Activated naive CD4-positive, alpha-beta T cell treated with Interleukin-2 at 50 U/mL for 16 hours (primary cell): ENCODE measurements around the gene TULP4.
"Not testable (repeated sequence)": the region's sequence is repeated elsewhere in the genome, so short reads cannot be mapped to it uniquely, and the experiment has no call there.

Experiments
- DNase-seq: peaks from one replicate; pipeline ENCODE4 v3.0.0-alpha.2; 2020

The TULP4 gene

DNA sequence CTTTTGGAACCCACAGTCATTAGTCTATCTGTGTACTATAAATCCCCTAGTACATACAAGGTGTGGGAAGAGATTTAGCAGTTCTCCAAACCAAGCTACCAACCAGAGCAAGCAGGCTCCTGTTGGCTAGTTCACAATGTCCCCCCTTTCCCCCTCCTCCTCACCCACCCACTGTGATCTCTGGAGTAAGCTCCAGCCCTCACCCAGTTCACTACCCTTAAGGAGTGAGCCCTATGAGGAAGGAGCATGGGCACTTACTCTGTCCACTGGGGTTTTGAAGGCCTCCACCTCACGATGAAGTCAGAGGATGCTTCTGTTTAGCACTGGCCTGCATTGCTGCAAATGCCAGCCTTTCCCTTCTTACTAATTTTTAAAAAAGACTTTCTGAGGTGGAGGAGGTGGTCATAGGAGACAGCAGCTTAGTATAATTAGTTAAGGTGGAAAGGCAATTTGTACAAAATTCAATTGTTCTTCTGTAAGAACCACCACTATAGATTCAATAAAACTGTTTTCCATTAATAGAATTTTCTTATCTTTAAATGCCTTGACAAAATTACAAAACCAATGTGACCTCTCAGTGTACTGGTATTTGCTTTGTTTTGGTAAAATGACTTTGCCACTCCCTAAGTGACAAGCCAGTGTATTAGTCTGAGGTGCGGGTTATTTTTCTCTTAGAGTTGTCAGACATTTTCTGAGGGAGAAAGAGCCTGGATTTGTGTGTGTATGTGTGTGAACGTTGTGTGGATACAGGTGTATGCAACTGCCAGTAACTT, 86.2 kb downstream of the TULP4 start:
- no peak for DNase-seq

DNA sequence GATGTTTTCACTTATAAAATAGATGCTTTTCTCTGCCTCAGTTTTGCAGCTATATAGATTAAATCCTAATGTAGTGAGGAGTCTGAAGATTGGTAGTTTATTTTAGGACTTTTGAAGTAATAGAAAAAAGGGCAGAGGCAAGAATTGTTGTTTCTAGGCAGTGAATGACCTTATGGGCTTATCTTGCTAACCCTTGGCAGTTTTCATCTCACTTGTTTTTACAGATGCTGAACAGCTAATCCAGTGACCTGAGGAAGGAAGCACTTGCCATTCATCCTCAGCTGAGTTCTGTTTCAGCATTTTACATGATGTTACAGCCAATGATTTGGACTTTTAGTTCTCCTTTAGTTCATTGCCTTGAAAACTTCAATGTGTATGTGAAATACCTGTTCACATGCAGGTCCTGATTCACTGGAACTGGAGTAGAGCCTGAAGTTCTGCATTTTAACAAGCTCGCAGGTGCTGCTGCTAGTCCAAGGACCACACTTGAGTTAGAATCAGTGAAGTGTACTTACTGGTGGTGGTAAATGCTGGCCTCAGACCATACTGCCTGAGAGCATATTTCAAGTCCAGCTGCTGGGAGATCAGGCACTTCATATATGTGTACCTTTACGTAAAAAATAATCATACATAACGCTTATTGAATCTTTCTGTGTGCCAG, 86.9 kb downstream of the TULP4 start:
- no peak for DNase-seq

DNA sequence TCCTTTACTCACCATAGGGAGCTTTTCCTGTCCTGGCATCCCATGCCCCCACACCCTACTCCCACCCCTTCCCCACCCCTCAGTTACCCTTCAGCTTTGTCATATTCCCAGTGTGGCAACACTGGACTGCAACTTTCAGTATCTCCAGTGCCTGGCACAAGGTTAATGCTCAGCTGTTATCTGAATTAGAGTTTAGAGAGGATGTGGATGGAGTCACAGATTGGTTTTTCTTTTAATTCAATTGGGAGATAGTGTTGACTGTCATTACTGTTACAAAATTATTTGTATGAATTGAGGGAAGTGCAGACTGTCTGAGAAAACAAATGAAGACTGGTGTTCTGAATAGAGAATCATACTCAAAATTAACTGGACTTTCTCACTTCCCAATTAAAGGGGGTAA, 89.9 kb downstream of the TULP4 start:
- DNase-seq: no peak

DNA sequence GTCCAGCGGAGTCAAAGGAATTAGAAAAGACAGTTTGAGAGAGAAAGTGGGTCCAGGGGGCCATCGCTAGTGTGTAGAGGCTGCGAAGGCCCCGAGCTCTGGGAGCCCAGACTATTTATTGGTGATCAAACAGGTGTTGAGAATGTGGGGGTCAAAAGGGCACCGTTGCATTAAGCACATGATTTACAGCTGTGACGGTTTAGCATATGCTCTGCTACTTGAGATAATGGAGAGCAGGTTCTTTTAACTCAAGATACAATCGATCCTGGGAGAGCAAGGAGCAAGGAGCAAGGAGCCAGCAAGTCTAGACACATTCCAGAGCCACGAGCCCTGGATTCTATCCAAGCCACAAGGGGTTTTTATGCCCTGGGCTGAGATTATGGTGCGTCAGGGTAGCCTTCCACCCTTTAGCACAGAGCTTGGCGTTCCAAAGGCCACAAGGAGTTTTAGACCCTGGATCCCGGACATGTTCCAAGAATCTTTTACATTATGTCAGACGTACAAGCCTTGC, 93.1 kb downstream of the TULP4 start:
- not testable (repeated sequence) for DNase-seq

DNA sequence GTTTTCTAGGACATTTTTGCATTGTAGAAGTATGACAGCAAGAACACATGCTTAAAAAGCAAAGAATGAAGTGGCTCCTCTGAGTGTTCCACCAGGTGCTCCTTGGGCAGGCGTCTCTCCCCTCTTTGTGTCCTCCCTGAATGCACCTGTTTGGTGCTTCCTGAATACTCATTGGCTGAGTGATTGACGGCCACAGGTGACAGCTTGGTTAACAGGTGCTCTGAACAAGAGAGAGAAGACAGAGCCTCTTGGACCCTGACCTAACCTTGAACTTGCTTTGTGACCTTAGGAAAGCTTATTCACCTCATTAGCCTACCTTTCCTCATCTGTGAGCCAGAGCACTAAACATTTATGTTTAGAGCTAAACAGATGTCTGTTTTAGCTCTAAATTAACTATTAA, 93.7 kb downstream of the TULP4 start:
- DNase-seq: no peak

DNA sequence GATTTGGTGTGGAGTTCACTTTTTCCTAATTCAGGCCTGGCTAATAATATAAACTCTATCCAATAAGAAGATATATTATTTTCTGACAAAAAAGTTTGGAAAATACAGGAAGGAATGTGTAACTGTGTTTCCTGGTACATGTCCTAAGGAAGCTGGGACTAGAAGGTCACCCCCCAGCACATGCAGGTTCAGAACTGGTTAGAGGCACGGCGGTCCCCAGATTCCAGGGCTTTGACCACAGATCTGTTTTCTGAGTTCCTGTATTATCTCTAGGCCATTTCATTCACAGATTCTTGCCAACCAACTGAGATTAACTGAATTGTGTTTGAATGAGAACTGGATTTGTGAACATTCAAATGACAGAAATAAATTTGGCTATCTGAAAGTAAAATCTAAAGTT, 94.5 kb downstream of the TULP4 start:
- DNase-seq: no peak

DNA sequence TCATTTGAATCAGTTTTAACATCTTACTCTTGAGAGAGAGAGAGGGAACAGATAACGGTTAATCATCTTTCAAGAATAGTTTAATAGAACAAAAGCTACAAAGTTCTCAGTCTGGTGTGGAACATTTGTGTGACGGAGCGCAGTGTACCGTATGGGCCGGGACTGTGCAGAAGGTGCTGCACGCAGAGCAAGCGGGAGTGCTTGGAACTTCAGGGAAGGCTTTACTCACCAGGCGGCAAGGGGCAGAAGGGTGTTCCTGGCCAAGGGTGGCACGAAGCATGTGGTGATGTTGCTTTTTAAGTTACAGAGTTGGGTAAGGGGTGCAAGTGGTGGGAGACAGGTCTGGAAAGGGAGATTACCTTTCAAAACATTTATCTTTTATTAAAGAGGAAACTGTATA, 95.7 kb downstream of the TULP4 start:
- DNase-seq: no peak

DNA sequence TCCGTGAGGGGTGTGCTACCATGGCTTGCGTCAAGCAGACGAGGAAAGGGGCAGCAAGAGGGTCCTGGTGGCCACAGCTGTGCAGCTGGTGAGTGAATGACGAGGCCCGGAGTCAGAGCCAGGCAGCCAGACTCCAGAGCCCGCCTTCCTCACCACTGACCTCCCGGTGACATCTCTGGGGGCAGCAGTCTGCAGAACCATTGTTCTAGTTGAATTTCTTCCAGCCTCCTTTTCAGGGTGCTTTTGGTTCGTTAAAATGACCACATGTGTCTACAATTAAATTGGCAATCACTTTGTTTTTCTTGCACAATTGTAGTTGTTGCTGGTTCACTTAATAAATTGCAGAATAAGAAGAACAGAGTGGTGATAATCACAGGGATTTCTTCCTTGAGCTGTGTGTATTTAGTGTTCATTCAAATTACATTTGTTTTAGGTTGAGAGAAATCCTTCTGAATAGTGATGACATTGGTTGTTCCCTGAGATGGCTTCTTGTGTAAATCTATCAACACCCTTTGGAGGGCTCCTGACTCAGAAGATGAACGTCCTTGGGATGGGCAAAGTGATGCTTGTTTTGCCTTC, 96.4 kb downstream of the TULP4 start:
- DNase-seq: no peak

DNA sequence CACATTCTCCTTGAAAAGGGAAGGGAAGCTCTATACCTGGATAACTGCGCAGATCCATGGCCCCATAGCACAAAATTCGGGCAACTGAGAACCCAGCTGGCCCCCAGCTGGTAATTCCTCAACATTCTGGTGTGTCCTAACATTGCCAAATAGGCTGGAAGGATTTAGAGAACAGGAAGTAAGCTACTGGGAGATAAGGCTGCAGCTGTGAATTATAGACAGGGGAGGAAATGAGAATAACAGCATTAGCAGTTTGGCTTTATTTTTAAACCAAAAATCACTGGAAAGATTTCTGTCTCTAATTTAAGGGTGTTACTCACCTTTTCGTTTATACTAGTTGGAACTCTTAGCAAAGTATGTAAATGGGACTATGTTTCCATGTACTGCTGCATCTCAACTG, 97.2 kb downstream of the TULP4 start:
- DNase-seq: no peak

DNA sequence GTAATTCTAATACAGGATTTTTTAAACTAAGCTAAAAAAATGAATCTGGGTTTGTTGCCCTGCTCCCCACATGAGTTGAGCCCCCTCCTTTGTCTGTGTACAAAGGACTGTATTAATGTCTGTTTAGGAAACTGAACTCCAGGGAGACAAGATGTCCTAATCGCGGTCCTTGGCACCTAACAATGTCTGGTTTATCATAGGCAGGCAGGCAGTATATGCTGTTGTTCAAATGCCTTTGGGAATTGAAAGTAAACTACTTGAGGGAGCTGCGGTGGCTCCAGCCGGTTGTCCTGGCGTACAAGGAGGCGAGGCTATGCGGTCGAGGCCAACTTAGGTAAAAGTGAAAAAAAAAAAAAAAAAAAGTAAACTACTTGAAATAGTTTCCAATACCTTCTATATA, 98.5 kb downstream of the TULP4 start:
- DNase-seq: no peak

DNA sequence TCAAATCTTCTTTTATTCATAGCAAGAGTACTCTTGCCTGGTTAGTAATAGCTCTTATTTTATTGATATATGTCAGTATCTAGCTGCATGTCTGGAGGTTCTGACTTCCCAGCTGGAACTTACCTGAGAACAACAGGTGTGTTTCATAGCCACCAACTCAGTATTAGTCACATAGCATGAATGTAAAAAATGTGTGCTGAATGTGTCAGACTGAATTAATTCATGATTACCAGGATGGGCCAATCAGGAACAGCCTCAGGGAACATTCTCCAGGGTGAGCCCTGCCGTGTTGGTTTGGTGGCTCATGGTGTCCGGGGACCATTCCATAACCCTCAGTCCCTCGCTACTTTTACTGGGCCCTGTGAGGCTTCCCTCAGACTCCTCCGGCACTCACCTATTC, 99.7 kb downstream of the TULP4 start:
- no peak for DNase-seq

DNA sequence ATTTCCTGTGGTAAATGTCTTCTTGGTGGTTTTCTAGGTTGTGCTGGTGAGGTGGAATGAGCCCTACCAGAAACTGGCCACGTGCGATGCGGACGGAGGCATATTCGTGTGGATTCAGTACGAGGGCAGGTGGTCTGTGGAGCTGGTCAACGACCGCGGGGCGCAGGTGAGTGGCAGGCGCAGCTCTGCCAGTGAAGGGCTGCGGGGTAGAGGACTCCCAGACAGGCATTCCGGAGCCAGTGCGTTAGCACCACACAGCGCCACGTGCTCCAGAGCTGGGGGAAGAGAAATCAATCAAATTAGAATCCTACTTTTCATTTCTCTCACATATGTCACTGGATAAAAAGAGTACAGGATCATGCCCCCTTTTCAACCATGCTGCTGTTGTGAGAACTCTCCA, 100.8 kb downstream of the TULP4 start:
- no peak for DNase-seq

DNA sequence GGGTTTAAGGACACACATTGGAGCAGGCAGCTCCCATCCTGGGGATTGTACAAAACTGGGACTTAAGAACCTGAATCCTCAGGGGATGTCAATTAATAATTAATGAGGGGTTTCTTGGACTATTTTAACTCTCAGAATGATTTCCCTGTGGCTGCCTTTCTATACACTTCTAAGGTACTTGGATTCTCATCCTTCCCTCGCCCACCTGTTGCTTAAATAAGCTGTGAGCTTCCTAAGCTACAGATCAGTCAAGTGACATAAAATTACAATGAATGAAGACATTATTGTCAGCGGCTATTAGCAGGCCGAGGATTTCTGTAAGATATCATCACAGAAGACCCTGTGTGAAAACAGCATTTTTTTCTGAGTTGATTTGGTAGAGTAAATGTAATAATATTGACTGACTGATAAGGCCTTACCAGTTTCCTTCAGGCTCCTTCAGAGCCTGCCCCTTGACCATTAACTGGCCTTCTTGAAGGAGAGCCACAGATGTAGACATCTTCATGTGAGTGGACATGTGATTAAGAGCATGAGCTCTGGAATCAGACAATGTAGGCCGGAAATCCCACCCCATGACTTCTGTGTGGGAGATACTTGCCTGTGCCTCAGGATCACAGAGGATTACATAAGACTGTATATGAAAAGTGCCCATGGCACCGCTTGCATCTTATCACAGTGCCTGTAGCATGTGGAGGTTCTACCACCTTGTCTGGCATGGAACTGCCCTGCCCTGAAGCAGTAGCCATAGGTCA, 101.7 kb downstream of the TULP4 start:
- DNase-seq: no peak

DNA sequence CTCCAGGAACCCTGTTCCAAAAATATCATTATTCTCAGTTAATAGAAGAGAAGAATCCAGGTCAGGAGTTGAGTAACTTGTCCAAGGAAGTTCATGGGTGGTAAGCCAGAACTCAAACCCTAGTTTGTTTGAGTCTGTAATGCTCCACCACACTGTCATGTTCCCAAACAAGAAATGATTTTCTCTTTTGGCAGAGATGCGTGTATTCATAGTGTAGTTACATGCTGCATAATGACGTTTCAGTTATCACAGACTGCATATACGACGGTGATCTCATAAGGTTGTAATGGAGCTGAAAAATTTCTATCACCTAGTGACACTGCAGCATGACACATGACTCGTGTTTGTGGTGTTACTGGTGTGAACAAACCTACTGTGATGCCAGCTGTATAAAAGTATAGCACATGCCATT, 102.6 kb downstream of the TULP4 start:
- no peak for DNase-seq

DNA sequence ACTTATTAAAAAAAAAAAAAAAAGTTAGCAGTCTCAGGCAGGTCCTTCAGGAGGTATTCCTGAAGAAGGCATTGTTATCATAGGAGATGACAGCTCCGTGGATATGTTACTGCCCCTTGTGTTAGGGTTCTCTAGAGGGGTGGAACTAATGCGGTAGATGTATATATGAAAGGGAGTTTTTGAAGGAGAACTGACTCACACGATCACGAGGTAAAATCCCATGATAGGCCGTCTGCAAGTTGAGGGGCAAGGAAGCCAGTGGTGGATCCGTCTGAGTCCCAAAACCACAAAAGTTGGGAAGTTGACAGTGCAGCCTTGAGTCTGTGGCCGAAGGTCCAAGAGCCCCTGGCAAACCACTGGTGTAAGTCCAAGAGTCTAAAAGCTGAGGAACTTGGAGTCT, 103.4 kb downstream of the TULP4 start:
- no peak for DNase-seq

DNA sequence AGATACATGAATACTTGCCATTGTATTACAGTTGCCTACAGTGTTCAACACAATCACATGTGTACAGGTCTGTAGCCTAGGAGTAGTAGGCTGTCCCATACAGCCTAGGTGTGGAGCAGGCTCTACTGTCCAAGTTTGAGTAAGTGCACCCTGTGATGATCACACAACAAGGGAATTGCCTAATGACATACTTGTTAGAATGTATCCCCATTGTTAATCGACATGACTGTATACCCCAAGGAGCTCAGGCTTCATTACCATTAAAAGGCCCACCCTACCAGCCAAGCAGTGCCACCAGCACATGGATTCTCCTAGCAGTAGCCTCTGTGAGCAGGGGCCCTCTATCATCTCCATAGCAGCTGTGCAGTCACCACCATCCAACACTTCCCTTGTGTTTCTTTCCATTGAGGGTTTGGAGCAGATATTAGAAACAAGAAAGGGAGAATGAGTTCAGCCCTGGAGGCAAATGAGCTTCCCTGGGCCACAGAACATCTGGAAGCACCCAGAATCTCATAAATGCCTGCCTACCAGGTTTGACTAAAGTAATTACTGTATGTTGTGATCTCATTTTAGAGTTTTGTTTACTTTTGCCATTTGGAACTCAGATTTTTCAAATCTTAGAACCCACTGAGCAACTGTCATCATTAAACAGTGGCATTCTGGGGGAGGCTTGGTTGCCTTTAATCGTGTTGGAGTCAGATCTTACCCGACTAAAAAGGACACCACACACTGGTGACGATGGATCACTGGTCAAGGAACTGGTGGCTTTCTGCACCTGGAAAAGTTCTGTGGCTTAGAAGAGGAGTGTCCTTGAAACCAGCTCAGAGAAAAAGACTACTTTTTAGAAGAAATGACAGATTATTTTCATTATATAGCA, 104.9 kb downstream of the TULP4 start:
- DNase-seq: no peak

DNA sequence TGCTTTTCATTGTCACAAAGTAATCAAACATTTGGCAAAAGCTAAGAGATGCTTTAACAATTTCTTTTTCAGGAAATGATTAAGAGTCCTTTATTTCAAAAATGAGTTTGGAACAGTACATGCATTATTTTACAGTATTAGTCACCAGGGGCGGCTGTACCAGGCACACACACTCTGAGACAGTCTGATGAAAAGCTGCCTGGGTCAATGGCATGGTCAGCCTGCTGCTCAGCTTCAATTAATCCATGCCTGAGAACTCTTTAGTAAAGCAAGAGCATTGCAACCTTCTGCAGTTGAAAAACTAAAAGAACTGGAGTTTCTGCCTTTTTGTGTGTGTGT, 105.5 kb downstream of the TULP4 start:
- DNase-seq: no peak

DNA sequence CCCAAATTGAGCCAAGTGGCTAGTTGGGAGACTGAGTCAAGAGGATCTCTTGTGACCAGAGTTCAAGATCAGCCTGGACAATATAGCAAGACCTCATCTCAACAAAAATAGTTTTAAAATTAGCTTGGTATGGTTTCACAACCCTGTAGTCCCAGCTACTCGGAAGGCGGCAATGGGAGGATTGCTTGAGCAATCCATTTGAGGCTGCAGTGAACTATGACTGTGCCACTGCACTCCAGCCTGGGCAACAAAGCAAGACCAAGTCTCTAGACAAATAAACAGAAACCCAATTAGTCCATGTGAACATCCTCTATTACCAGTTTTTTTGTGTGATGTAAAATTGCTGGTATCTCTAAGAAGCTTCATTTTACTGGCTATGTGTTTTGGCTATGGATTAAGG, 106.2 kb downstream of the TULP4 start:
- no peak for DNase-seq

DNA sequence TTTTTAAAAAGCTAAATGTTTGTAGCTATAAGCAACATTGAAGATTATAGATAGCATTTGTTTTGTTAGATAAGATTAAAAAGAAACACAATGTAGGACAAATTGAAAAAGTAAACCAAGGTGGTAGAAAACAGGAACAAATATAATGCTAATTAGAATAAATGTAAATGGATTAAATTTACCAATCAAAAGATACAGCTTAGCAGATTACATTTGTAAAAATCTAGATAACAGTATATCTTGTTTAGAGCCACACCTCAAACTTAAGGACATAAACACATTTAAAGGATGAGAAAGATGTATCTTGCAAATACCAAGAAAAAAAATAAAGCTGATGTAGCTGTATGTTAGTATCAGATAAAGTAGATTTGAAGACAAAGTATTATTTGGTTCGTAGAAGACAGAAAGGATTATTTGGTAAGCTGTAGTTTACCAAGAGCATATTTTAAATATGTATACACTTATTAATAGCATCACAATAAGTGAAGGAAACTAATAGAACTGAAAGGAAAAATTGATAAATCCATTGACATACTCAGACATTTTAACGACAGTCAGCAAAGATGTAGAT, 107.2 kb downstream of the TULP4 start:
- no peak for DNase-seq

DNA sequence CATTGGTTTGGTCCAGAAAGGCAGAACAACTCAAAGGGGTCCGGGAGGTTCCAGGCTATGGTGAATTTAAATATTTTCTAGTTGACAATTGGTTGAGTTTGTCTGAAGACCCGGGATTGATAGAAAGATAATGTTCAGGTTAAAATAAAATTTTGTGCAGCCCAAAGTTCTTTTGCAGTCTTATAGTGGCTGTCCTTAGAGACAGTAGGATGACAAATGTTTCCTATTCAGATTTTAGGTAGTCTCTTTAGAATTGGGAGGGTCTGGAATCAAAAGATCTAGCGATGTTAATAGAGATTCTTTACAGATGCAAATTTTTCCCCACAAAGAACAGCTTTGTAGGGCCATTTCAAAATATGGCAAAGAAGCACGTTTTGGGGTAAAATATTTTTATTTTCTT, 109.1 kb downstream of the TULP4 start:
- DNase-seq: no peak

DNA sequence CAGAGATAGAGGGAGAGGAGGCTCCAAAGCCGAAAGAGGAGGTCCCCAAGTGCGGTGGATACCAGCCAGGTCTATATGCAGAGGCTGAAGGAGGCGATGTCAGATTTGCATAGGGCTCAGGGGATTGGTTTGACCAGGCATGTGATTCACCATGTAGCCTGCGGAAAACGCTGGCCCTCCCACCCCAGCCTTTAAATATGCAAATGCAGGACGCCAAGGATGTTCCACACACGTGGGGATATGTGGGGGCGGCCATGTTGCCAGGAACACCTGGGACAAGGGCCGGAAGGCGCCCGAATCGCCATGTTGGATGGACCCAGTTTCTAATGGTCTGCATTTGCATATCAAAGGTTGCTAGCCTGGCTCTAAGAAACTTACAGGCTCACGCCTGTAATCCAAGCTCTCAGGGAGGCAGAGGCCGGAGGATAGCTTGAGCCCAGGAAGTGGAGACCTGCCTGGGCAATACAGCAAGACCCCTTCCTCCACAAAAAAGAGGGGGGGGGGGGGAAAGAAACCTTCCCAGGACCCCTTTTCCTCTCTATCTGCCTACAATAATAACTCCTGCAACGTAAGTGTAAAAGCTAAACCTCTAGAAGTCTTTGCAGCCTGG, 110.5 kb downstream of the TULP4 start:
- DNase-seq: no peak

DNA sequence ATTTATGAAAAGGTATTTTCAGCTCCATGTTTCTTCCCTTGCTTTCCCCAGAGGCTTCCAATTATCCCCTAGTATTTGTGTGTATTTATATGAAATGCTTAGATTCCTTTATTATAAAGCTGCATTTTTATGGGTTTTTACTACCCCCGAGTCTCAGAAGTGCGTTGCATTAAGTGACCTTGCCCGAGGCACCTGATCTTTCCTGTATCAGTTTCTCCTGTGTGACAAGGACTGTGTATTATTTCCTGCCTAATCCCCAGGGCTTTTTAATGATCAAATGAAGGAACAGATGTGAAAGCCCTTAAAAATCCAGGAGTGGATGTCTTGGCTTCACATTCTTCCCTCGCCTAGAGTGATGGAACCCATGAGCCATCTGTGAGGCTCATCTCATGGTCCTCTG, 118.8 kb downstream of the TULP4 start:
- no peak for DNase-seq
